GM18951 (cell line): ENCODE results near the gene ASB5.

ENCODE experiments used
- POLR2A ChIP-seq: IDR thresholded peaks from 4 replicates; pipeline ENCODE4 v1.6.1; 2011; ENCODE audit warnings: mild to moderate bottlenecking; ENCODE audit not compliant: insufficient read length, insufficient read depth; ENCODE audit errors: extremely low read depth
- in situ Hi-C: fragments of 300-500 bp; cut with MboI; formaldehyde crosslinking; loops from one replicate; pipeline ENCODE4 v1.12.0; 2022; ENCODE audit warnings: low sequenced_read_pairs, mixed read lengths, inconsistent platforms; ENCODE audit not compliant: unreplicated experiment

Gene ASB5

DNA sequence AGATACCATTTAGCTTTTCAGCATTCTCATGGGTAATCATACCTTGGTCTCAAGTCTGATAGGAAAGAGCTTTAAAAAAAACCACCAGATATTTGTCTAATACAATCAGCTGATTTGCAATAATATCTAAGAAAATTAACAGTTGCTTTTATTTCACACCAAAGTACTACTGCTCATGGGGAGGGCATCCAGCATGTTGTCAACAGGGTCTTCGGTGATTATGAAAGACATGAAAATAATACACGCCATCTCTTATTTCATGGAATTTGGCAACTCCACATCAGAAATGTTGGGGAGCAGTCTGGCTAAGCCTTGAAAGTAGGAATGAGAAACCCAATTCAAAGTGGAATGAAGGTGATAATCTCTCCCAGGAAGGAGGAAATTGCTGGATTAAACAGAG lies 3.0 kb downstream of the ASB5 start:
- TF ChIP-seq POLR2A, result no peak
- in situ Hi-C loops, result no loop called here

DNA sequence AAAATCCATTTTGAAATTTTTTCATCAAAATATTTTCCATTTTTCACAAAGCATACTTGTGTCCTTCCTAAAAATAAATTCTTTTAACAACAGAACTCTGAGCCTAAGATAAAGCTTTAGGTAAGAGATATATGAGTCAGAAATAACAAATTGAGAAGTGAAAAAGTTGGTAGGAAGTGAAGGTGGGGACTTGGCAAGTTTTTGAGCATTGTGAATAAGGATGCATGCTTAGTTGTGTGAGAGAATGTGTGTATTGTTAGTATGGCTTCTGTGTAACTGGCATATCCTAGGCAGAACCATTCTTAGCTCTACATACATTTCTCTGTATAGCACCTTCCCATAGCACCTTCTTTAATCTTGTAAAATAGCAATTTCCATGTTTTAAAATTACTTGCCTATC lies 6.8 kb downstream of the ASB5 start:
- TF ChIP-seq POLR2A, result no peak
- in situ Hi-C loops, result no loop called here

DNA sequence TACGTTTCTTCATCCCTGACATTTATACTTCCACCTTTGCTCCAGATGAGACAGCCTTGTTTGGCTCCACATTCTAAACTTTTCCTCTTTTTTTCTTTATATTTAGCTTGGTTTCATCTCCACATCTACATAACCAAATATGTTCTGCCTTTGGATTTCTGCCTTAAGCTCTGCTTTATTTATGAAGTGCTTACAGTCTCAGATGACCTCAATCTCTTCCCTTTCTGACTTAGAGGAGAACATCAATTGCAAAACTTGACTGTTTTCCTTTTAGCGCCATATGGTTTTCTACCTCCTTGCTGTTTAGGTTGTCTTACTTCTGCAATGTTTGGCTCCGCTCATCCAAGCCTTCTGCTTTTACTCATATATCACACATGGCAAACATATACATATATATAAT lies 7.5 kb downstream of the ASB5 start:
- in situ Hi-C loops, result no loop called here
- TF ChIP-seq POLR2A, result no peak

DNA sequence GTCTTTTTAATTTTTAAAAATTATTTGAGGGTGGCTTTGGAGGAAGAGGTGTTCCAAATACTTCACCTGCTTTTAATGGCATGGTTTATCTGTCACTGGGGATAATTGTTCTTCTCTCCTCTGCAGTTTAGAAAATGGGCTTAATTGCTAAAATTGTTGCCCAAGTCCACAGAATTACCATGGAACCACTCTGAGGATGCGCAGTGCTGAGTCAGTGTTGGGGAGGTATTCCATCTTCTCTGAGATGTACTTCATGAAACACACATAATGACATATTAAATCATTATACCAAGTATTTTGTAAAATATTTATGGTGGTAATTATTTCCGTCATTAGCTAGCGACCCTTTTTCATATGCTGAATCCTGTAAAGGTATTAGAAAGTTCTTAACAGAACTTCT lies 8.0 kb downstream of the ASB5 start:
- no peak for TF ChIP-seq POLR2A
- in situ Hi-C loops, result no loop called here

DNA sequence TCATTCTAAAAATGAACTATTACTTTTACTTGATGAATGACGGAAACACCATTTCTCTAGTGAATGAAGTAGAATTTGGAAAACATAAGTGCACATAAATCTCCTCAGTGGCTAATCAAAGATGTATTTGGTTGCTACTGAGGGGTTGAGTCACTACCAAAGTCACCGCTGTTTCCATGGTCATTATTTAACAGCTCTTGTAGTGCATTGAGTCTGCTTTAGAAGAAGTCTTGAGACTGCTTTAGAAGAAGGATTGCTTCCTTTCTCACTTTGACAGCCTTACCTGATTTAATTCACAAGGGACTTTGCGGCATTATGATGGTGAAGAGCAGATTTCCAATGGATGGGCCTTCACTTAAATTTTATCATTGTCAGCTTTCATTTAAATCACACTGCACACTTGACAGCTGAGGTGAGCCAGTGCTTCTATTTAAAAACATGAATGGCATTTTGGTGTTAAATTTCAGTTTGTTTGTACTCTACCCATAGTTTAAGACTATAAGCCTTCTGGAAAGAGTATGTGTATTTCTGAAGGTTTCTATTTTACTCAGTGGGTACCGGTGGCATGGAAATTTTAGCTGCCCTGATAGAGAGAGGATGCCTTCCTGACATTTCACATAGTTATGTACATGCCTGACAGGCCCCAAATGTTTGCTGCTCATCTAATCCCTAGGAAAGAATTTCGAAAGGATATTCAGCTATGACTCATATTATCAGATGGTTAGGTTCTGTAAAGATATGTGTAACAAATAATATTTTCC lies 9.5 kb downstream of the ASB5 start:
- TF ChIP-seq POLR2A, result no peak
- in situ Hi-C loops, result no loop called here

DNA sequence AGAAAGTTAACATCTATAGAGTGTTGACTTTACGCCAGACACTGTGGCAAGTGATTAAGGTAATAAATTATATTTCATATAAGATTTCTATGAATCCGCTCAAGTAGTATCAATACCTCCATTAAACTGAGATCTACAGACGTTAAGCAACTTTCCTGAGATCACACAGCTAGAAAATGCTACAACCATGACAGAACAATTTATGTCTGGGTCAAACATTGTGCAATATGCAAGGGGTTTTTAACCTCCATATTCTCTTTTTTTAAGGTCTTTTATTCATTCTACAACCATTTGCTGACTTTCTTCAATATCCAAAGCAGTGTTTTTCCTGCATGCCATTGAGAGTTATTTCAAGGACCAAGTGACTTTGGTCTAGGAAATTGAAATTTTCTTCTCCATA lies 10.9 kb downstream of the ASB5 start:
- in situ Hi-C loops, result no loop called here
- no peak for TF ChIP-seq POLR2A

GRCh38 chr4:176256921-176257320 lies 12.1 kb downstream of the ASB5 start:
- no peak for TF ChIP-seq POLR2A
- in situ Hi-C loops, result no loop called here

- TF ChIP-seq POLR2A, result no peak
- in situ Hi-C loops, result no loop called here
Observed at GRCh38 chr4:176242764-176243347, 26.2 kb downstream of the ASB5 start.

GRCh38 chr4:176241703-176242102 lies 27.3 kb downstream of the ASB5 start:
- in situ Hi-C loops, result no loop called here
- TF ChIP-seq POLR2A, result no peak

DNA sequence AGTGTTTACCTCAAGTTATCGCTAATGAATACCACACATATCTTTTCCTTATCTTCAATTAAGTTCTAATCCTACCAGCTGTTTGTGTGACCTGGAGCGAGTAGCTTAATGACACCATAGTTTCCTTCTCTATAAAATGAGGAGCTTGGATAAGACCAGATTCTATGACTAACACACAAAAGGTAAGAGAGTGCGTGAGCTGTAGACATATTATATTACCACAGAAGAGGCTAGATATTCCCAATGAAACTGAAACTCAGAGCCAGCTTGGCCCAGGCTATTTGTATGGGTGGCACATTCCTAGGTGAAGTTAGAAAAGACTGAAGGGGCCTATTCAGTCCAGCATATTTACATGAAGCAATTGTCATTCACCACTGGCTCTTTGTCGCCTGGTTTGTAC lies 30.2 kb downstream of the ASB5 start:
- in situ Hi-C loops, result no loop called here

DNA sequence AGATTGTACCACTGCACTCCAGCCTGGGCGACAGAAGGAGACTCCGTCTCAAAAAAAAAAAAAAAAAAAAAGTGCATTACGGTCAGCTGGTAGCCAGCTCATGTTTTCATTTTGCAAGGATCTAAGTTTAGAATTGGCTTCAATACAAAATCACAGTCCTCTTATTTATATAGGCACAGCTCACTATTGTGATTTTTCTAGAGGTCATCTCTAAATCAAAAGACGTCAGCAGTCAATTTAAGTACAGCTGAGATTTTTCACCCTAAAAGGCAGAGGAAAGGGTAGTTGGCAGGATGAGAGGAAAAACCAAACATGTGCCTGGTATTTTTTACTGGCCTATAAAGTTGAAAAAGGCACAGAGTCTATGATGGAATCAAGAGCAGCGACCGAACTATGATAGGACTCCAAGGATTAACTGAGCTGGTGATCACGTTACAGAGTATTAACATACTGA lies 30.8 kb downstream of the ASB5 start:
- TF ChIP-seq POLR2A, result no peak
- in situ Hi-C loops, result no loop called here

More for the DNA sequence above, 30.2 kb downstream of the ASB5 start:
- no peak for TF ChIP-seq POLR2A

- no peak for TF ChIP-seq POLR2A
- in situ Hi-C loops, result no loop called here
Observed at GRCh38 chr4:176236946-176237345, 32.1 kb downstream of the ASB5 start.

- in situ Hi-C loops, result no loop called here
- TF ChIP-seq POLR2A, result no peak
Observed at GRCh38 chr4:176230836-176231235, 38.2 kb downstream of the ASB5 start.

GRCh38 chr4:176229645-176230044 lies 39.4 kb downstream of the ASB5 start:
- in situ Hi-C loops, result no loop called here
- TF ChIP-seq POLR2A, result no peak
